PC-9 (cell line): ENCODE results near the gene TNK2.

Experiments
- CTCF ChIP-seq: fragments of 200-600 bp; sonication (generic); conservative IDR thresholded peaks from 2 replicates; pipeline ENCODE4 v1.6.1; 2017; ENCODE audit warnings: mixed run types, antibody characterized with exemption, mild to moderate bottlenecking, moderate library complexity
- EZH2 ChIP-seq: fragments of 200-600 bp; sonication (generic); IDR thresholded peaks from 2 replicates; pipeline ENCODE4 v1.8.0; 2017; ENCODE audit warnings: antibody characterized with exemption, low read depth

GRCh38 chr3:195879416-195880036 is 28.8 kb downstream of the TNK2 start:
- TF ChIP-seq CTCF (no peak), EZH2 (no peak)
